ENCODE data around the gene CBS. TPM values are rescaled to one million over a fixed set of nuclear protein-coding genes. Genes with fewer than 3 reads are reported as not detected.
"Not testable (repeated sequence)": the region's sequence is repeated elsewhere in the genome, so short reads cannot be mapped to it uniquely, and the experiment has no call there.

CBS gene
- total RNA-seq (under 1 TPM; 0.19 to 0.39 TPM), total RNA-seq (0 to 7.9 (median 0) reads per million in 172 experiments)
- polyA plus RNA-seq (2013, experiment 1 of 2), result 0.14 TPM
- 0.65 TPM for polyA plus RNA-seq (2013, experiment 2 of 2)

DNA sequence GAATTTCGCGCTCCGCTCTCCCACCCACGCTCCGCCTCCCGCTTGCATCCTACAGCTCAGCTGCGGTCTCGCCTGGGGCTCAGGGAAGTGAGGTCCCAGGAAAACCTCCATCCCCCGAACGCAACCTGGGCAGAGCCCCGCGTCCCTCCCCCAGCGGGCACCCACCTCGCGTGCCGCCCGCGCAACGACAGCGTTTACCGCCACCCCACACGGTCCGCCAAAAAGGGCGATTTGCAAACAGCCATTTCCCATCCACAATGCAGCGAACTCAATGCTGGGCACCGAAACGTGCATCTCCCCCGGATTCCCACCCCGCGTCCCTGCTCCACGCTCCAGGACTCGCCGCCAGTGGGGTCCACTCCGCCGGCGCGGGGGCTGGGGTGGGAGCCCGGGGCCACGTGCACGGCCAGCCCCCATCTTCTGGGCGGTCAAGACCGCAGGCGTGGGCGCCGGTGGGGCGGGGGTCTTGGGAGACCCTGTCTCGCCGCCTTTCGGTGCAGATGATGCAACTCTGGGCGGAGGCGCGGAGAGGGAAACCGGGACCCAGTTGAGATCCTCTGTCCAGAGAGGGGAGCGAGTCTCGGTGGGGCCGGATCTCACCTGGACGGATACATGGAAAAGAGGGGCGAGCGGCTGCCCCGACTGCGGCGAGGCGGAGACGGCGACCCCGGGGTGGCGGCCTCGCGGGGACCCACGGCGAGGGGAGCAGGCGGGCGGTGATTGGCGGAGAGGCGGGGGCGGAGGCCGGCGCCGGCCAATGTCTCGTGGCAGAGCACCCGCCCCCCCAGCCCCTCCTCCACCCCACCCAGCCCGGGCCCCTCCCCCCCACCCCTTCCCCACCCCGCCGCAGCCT lies at the start of gene CBS:
Gene CBS, minus strand, starts transcription at position 666 of the 853 bp plus-strand sequence. CDS start 3,642 bp downstream, outside the sequence.
- DNase-seq; H3K36me3 Mint-ChIP-seq (ENCODE audit: low read depth); POLR2A ChIA-PET; H3K27ac ChIP-seq (ENCODE audit: low read depth in 1 of 2, low read length in 2 of 2); H3K36me3 ChIP-seq (ENCODE audit: insufficient read depth, low read length); intact Hi-C loops (cut with DNase I, micrococcal nuclease); ATAC-seq (ENCODE audit: poor library complexity); H3K27me3 Mint-ChIP-seq; H3K4me3 Mint-ChIP-seq; H3K4me1 Mint-ChIP-seq (ENCODE audit: low read depth); H3K4me1 ChIP-seq (ENCODE audit: insufficient read depth, low read length); H3K9me3 Mint-ChIP-seq; H3K4me3 ChIP-seq (ENCODE audit: low read length); H3K9me3 ChIP-seq (ENCODE audit: control insufficient read depth in 1 of 2, insufficient read depth in 1 of 2, low read length in 2 of 2); CTCF ChIA-PET; H3K27me3 ChIP-seq (ENCODE audit: control insufficient read depth in 1 of 2, insufficient read depth in 2 of 2, low read length in 2 of 2); H3K27ac Mint-ChIP-seq: not testable (repeated sequence)

DNA sequence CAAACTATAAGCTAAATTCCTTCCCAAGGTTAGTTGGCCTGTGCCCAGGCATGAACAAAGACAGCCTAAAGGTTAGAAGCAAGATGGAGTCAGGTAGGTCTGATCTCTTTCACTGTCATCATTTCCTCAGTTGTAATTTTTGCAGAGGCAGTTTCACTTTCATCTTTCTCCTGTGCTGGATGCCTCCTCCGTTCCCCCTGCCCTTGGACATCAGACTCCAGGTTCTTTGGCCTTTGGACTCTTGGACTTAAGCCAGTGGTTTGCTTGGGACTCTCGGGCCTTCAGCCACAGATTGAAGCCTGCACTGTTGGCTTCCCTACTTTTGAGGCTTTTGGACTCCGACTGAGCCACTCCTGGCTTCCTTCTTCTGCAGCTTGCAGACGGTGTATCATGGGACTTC lies 40.3 kb upstream of the CBS start:
- H3K27me3 Mint-ChIP-seq; H3K36me3 Mint-ChIP-seq (ENCODE audit: low read depth); DNase-seq; intact Hi-C loops (cut with DNase I, micrococcal nuclease); H3K4me1 Mint-ChIP-seq (ENCODE audit: low read depth); H3K27ac Mint-ChIP-seq; H3K36me3 ChIP-seq (ENCODE audit: insufficient read depth, low read length); H3K4me3 ChIP-seq (ENCODE audit: low read length); POLR2A ChIA-PET; H3K9me3 ChIP-seq (ENCODE audit: control insufficient read depth in 1 of 2, insufficient read depth in 1 of 2, low read length in 2 of 2); H3K4me3 Mint-ChIP-seq; H3K9me3 Mint-ChIP-seq; H3K27me3 ChIP-seq (ENCODE audit: control insufficient read depth in 1 of 2, insufficient read depth in 2 of 2, low read length in 2 of 2); CTCF ChIA-PET; H3K27ac ChIP-seq (ENCODE audit: low read depth in 1 of 2, low read length in 2 of 2); H3K4me1 ChIP-seq (ENCODE audit: insufficient read depth, low read length); ATAC-seq (ENCODE audit: poor library complexity): not testable (repeated sequence)

GRCh38 chr21:43114483-43114882 lies 38.8 kb upstream of the CBS start:
- ATAC-seq (ENCODE audit: poor library complexity); DNase-seq; H3K27ac Mint-ChIP-seq; POLR2A ChIA-PET; CTCF ChIA-PET; H3K4me1 ChIP-seq (ENCODE audit: insufficient read depth, low read length); H3K27me3 Mint-ChIP-seq; H3K36me3 ChIP-seq (ENCODE audit: insufficient read depth, low read length); H3K4me3 Mint-ChIP-seq; H3K9me3 ChIP-seq (ENCODE audit: control insufficient read depth in 1 of 2, insufficient read depth in 1 of 2, low read length in 2 of 2); H3K9me3 Mint-ChIP-seq; H3K27ac ChIP-seq (ENCODE audit: low read depth in 1 of 2, low read length in 2 of 2); H3K4me1 Mint-ChIP-seq (ENCODE audit: low read depth); intact Hi-C loops (cut with DNase I, micrococcal nuclease); H3K27me3 ChIP-seq (ENCODE audit: control insufficient read depth in 1 of 2, insufficient read depth in 2 of 2, low read length in 2 of 2); H3K36me3 Mint-ChIP-seq (ENCODE audit: low read depth); H3K4me3 ChIP-seq (ENCODE audit: low read length): not testable (repeated sequence)

DNA sequence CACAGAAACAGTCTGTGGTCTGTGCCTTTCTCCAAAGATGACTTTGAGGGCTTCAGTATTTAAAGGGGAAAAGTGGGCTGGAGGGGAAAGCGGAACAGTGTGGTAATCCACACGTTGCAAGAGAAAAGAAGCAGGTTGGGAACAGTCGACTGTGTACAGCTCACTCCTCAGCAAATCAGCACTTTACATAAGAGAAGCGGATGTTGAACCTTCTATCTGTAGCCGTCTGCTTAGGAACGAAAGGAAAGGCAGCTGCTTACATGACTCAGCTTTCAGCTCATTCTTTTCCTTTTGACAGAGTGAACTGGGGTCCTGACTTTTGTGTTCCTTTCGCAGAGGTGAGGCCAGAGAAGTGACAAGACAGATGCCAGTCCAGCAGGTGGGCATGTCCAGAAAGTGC lies 33.4 kb upstream of the CBS start:
- CTCF ChIA-PET; H3K27me3 Mint-ChIP-seq; H3K36me3 ChIP-seq (ENCODE audit: insufficient read depth, low read length); POLR2A ChIA-PET; intact Hi-C loops (cut with DNase I, micrococcal nuclease); H3K9me3 Mint-ChIP-seq; H3K4me3 Mint-ChIP-seq; H3K27ac Mint-ChIP-seq; H3K4me1 ChIP-seq (ENCODE audit: insufficient read depth, low read length); H3K27me3 ChIP-seq (ENCODE audit: control insufficient read depth in 1 of 2, insufficient read depth in 2 of 2, low read length in 2 of 2); H3K9me3 ChIP-seq (ENCODE audit: control insufficient read depth in 1 of 2, insufficient read depth in 1 of 2, low read length in 2 of 2); H3K4me3 ChIP-seq (ENCODE audit: low read length); H3K4me1 Mint-ChIP-seq (ENCODE audit: low read depth); H3K27ac ChIP-seq (ENCODE audit: low read depth in 1 of 2, low read length in 2 of 2); H3K36me3 Mint-ChIP-seq (ENCODE audit: low read depth); DNase-seq: not testable (repeated sequence)
- ATAC-seq (ENCODE audit: poor library complexity), result peak; percentile 52

DNA sequence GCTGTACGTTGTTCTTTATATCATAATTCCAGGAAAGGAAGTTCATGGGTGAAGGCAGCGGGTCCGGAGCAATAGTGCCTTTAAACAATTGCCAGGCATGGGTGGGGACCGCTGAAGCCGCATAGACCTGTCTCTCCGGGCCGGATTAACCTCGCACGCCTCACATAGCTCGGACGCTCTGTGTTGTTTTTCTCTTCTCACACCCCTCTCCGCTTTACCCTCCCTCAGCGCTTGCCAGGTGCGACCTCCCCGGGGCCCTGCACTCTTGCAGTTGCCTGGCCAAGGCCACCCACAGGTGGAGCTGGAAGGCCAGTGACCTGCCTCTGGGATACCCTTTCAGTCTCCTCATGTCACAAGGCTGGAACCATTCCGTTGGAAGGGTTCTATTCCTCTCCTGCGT lies 32.5 kb upstream of the CBS start:
- H3K27me3 Mint-ChIP-seq; ATAC-seq (ENCODE audit: poor library complexity); H3K4me1 ChIP-seq (ENCODE audit: insufficient read depth, low read length): not testable (repeated sequence)

GRCh38 chr21:43107794-43108137 lies 32.1 kb upstream of the CBS start:
- H3K4me1 ChIP-seq (ENCODE audit: insufficient read depth, low read length); DNase-seq; H3K4me1 Mint-ChIP-seq (ENCODE audit: low read depth); intact Hi-C loops (cut with DNase I, micrococcal nuclease); H3K36me3 Mint-ChIP-seq (ENCODE audit: low read depth); H3K36me3 ChIP-seq (ENCODE audit: insufficient read depth, low read length); CTCF ChIA-PET; H3K27me3 ChIP-seq (ENCODE audit: control insufficient read depth in 1 of 2, insufficient read depth in 2 of 2, low read length in 2 of 2); POLR2A ChIA-PET; H3K4me3 Mint-ChIP-seq; H3K27ac Mint-ChIP-seq; H3K9me3 Mint-ChIP-seq; H3K27ac ChIP-seq (ENCODE audit: low read depth in 1 of 2, low read length in 2 of 2); H3K9me3 ChIP-seq (ENCODE audit: control insufficient read depth in 1 of 2, insufficient read depth in 1 of 2, low read length in 2 of 2); H3K27me3 Mint-ChIP-seq; H3K4me3 ChIP-seq (ENCODE audit: low read length): not testable (repeated sequence)
- ATAC-seq (ENCODE audit: poor library complexity), result peak; percentile 46

More for the DNA sequence above, 32.5 kb upstream of the CBS start:
- H3K36me3 ChIP-seq (ENCODE audit: insufficient read depth, low read length); POLR2A ChIA-PET; H3K36me3 Mint-ChIP-seq (ENCODE audit: low read depth); H3K9me3 Mint-ChIP-seq; H3K27me3 ChIP-seq (ENCODE audit: control insufficient read depth in 1 of 2, insufficient read depth in 2 of 2, low read length in 2 of 2); H3K4me3 ChIP-seq (ENCODE audit: low read length); CTCF ChIA-PET; H3K27ac ChIP-seq (ENCODE audit: low read depth in 1 of 2, low read length in 2 of 2); H3K4me1 Mint-ChIP-seq (ENCODE audit: low read depth); DNase-seq; H3K27ac Mint-ChIP-seq; H3K4me3 Mint-ChIP-seq; intact Hi-C loops (cut with DNase I, micrococcal nuclease); H3K9me3 ChIP-seq (ENCODE audit: control insufficient read depth in 1 of 2, insufficient read depth in 1 of 2, low read length in 2 of 2): not testable (repeated sequence)

- H3K9me3 Mint-ChIP-seq, POLR2A ChIA-PET, H3K4me3 Mint-ChIP-seq: not testable (repeated sequence)
Observed at GRCh38 chr21:43106965-43107793, 31.5 kb upstream of the CBS start, which contains the start of gene U2AF1. Gene U2AF1, minus strand, starts transcription at chr21:43107570. Its CDS starts 76 bp downstream, at chr21:43107494.

More at GRCh38 chr21:43106965-43107793, 31.5 kb upstream of the CBS start, which contains the start of gene U2AF1:
- DNase-seq (peak in 9 of 14 experiments; percentile 33 to 80 (median 52)), ATAC-seq (ENCODE audit: poor library complexity) (peak; percentile 91)
- CTCF ChIA-PET; intact Hi-C loops (cut with DNase I, micrococcal nuclease); H3K4me1 Mint-ChIP-seq (ENCODE audit: low read depth); H3K27ac Mint-ChIP-seq; H3K4me1 ChIP-seq (ENCODE audit: insufficient read depth, low read length); H3K9me3 ChIP-seq (ENCODE audit: control insufficient read depth in 1 of 2, insufficient read depth in 1 of 2, low read length in 2 of 2); H3K36me3 Mint-ChIP-seq (ENCODE audit: low read depth); H3K27me3 ChIP-seq (ENCODE audit: control insufficient read depth in 1 of 2, insufficient read depth in 2 of 2, low read length in 2 of 2); H3K36me3 ChIP-seq (ENCODE audit: insufficient read depth, low read length); H3K27me3 Mint-ChIP-seq: not testable (repeated sequence)
- Histone ChIP-seq H3K4me3 (ENCODE audit: low read length) (peak within 1 kb of the TSS; percentile 50), H3K27ac (ENCODE audit: low read depth in 1 of 2, low read length in 2 of 2) (peak within 1 kb of the TSS in 1 of 2 donors; percentile 34)

Data from CD4-positive, alpha-beta T cell (primary cell).